Ramos (cell line): ENCODE measurements around the gene SPACA4.
"Not testable (repeated sequence)": the region's sequence is repeated elsewhere in the genome, so short reads cannot be mapped to it uniquely, and the experiment has no call there.

ENCODE experiments used
- in situ Hi-C: fragments of 300-500 bp; cut with MboI; formaldehyde crosslinking; loops from one replicate; pipeline ENCODE4 v1.14.3; 2022; ENCODE audit warnings: low sequenced_read_pairs; ENCODE audit not compliant: unreplicated experiment

Gene SPACA4, protein sequence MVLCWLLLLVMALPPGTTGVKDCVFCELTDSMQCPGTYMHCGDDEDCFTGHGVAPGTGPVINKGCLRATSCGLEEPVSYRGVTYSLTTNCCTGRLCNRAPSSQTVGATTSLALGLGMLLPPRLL

DNA sequence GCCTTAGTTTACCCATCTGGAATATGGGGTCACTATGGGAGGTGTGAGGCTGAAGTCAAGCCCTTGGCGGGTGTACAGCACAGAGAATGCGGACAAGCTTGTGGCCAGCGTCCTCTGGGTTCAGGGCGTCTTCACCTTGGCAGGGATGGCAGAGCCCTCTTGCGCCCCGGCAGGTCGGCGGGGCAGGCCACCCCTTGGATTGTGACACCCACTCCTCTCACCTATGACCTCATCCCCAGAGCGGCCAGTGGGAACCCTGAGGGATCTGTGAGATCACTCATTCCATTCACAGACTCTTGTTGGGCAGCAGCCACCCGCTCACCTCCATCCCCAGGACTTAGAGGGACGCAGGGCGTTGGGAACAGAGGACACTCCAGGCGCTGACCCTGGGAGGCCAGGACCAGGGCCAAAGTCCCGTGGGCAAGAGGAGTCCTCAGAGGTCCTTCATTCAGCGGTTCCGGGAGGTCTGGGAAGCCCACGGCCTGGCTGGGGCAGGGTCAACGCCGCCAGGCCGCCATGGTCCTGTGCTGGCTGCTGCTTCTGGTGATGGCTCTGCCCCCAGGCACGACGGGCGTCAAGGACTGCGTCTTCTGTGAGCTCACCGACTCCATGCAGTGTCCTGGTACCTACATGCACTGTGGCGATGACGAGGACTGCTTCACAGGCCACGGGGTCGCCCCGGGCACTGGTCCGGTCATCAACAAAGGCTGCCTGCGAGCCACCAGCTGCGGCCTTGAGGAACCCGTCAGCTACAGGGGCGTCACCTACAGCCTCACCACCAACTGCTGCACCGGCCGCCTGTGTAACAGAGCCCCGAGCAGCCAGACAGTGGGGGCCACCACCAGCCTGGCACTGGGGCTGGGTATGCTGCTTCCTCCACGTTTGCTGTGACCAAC lies at the start of gene SPACA4:
SPACA4 (plus strand) TSS at position 280 of the 896 bp plus-strand sequence; CDS start at position 517, 237 bp downstream.
- in situ Hi-C loops = no loop called here

DNA sequence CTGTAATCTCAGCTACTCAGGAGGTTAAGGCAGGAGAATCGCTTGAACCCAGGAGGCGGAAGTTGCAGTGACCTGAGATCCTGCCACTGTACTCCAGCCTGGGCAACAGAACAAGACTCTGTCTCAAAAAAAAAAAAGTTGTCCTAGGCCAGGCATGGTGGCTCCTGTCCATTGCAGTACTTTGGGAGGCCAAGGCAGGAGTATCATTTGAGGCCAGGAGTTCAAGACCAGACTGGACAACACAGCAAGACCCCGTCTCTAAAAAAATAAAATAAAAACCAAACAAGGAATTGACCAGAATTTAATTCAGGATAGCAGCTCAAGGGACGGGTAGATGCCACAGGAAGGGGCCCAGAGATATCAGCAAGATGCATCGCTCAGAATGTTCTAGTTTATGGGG lies 49.7 kb upstream of the SPACA4 start:
- in situ Hi-C loops = no loop called here

DNA sequence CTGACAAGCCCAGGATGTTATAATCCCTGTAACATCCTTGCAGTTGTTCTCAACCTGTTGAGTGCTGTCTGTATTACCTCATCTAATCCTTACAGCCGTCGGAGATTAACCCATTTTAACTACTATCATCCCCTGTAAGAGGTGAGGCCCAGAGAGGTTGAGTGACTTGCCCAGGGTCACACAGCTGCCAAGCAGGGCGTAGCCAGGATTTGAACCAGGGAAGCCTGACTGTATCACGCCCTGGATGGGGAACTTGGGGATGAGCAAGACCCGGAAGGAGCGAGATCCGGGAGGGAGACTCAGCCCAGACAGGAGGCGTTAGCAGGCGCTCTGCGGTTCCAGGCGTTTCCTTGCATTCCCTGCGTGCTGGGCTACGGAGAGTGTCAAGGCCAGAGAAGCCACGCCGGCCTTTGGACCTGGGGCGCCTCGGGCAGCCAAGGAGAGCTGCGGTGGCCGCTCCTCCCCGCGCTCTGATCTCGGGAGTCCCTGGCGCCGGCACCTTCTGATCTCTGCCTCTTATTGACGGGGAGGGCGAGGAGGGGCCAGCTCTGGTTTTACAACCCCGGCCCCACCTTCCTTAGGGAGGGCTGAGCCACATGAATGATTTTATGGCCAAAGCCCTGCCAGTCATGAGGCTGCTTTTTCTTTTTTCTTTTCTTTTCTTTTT lies 48.4 kb upstream of the SPACA4 start:
- in situ Hi-C loops = no loop called here

DNA sequence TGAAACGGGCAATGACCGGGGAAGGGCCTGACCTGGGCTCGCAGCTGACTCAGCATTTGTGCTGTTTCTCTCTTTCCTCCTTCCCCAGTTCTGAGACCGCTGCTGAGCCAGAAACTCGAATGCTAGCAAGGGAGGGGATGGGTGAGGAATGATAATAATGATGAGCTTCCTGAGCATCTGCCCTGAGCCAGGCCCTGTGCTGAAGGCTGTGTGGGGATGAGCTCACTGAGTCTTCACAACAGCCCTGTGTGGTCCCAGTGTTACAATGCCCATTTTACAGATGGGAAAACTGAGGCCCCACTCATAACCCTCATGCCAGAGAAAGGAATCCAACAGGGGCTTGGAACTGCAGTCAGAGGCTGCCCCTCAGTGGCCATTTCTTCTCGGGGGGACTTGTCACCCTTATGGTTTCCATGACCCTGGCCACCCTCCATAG lies 46.4 kb upstream of the SPACA4 start:
- in situ Hi-C loops = no loop called here

DNA sequence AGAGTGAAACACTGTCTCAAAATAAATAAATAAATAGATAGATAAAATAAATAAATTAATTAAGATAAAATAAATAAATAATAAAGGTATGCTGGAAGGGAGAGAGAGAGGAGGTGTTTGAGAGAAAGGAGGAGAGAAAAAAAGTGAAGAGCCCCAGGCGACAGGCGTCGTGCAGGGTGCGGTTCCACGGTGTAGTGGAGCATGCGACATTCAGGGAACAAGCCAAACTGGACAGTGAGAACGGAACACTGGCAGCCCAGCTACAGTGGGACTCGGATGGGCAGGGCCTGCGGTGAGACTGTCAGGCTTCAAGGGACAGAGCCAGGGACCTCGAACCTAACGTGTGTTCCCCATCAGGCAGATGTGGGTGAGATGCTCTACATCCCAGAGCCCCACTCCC lies 45.1 kb upstream of the SPACA4 start:
- in situ Hi-C loops = no loop called here

DNA sequence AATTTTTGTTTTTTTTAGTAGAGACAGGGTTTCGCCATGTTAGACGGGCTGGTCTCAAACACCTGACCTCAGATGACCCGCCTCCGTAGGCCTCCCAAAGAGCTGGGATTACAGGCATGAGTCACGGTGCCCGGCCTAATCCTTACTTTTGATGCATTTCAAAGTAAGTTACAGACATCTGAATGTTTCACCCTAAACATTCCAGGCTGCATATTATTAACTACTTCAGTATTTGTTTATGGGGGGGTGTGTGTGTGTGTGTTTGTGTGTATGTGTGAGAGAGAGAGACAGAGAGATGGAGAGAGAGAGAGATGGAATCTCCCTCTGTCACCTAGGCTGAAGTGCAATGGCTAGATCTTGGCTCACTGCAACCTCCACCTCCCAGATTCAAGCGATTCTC lies 41.5 kb upstream of the SPACA4 start:
- in situ Hi-C loops = no loop called here

DNA sequence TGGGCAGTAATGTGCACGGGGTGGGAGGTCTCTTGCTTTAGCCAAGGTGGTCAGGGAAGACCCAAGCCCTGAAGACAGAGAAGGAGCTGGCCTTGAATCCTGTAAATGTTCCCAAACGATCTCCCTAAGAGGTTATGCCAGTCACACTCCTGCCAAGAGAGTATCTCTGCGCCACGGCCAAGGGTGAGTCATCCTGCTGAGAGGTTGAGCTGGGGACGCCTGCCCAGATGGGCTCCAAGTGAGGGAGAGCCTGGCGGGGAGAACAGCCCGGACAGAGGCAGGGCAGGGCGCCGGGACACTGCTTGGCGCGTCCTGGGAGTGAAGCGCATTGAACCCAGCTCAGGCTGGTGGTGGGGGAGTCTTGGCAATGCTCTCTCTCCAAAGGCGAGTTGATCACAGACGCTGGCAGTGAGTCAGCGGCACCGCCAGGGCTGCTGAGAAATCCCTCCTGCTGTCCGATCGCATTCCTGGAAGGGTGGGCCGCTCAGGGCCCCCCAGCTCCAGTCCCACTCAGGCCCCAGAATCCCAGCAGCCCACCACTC lies 38.1 kb upstream of the SPACA4 start:
- in situ Hi-C loops = no loop called here

DNA sequence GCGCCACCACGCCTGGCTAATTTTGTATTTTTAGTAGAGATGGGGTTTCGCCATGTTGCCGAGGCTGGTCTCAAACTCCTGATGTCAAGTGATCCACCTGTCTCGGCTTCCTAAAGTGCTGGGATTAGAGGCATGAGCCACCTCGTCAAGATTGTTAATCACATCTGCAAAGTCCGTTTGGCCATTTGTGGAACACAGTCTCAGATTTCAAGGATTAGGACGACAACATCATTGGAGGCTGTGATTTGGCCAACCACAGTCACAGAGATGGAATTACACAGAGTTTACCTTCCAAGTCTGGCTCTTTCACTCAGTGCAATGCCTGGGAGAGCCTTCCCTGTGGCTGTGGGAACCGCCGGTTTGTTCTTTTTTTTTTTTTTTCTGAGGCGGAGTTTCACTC lies 36.7 kb upstream of the SPACA4 start:
- in situ Hi-C loops = no loop called here

DNA sequence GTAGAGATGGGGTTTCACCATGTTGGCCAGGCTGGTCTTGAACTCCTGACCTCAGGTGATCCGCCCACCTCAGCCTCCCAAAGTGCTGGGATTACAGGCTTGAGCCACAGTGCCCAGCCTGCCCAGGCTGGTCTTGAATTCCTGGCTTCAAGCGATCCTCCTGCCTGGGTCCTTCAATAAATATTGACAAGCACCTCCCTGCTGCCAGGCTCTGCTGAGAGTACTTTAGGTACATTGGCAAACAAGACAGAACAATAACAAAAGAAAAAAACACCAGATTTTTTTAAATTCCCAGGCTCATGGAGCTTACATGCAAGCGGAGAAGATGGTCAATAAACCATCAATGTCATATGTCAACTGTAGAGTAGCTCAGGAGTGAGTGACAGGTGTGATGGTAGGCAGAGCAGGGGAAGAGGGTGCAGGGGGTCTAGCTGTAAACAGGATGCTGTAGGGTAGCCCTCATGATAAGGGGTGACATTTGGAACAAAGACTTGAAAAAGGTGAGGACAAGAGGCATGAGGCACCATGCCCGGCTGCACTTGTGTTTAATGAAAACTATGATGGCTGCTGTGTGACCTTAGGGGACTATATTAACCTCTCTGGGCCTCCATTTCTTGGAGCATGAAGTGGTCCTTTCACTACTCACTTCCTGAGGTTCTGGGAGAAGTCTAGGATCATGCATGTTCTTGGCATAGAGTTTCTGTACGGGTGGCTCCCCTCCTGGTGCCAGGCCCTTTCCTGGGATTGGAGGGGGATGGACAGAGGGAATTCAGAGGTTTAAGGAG lies 35.0 kb upstream of the SPACA4 start:
- in situ Hi-C loops = no loop called here

DNA sequence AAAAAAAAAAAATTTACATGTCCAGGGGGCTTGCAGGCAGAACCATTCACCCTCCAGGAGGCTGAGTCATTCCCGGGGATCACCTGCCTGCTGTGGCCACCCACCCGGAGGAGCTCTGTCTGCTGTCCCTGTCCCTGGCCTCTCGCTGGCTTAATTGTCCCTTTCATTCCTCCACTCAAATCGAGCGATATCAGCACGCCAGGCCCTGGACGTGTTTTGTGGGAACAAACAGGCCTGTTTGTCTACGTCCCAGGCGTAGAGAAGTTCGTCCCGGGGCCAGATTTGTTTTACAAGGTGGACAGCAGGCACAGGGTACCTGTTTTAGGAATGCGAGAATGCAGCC lies 33.4 kb upstream of the SPACA4 start:
- in situ Hi-C loops = no loop called here

DNA sequence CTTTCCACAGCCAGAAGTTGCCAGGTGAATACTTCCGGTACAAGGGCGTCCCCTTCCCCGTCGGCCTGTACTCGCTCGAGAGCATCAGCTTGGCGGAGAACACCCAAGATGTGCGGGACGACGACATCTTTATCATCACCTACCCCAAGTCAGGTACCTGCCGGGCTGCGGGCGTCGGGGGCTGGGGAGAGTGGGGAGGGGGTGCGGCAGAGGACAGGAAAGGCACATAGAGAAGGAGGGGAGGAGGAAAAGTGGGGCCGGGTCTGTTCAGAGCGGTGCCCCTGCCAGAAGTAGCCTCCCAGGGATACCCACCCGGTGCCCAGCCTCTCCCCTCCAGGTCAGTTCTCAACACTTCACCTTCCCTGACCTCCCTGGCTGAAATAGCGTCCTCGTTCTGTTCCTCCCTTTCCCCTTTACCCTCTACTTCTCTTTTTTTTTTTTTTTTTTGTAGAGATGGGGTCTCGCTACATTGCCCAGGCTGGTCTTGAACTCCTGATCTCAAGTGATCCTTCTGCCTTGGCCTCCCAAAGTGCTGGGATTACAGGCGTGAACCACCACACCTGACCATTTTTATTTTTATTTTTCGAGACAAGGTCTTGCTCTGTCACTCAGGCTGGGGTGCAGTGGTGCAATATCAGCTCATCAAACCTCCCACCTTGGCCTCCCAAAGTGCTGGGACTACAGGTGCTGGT lies 30.5 kb upstream of the SPACA4 start:
- in situ Hi-C loops = no loop called here

DNA sequence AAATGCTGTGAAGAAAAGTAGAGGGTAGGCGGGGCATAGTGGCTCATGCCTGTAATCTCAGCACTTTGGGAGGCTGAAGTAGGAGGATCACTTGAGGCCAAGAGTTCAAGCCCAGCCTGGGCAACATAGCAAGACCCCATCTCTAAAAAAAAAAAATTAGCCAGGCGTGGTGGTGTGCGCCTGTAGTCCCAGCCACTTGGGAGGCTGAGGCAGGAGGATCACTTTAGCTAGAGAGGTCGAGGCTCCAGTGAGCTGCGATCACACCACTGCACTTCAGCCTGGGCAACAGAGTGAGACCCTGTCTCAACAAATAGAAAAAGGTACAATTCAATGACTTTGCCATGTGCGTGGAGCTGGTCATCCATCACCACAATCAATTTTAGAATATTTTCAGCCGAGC lies 28.6 kb upstream of the SPACA4 start:
- in situ Hi-C loops = not testable (repeated sequence)

DNA sequence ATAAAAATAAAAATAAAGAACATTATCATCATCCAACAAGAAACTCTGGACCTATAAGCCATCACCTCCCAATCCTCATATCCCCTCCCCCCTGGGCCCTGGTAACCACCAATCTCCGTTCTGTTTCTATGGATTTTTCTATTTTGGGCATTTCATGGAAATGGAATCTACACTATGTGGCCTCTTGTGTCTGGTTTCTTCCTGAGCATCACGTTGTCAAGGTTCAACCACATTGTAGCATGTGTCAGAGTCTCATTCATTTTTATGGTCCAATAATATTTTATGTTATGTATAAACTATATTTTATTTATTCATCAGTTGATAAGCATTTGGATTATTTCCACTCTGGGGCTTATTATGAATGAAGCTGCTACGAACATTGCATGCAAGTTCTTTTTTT lies 27.7 kb upstream of the SPACA4 start:
- in situ Hi-C loops = no loop called here

DNA sequence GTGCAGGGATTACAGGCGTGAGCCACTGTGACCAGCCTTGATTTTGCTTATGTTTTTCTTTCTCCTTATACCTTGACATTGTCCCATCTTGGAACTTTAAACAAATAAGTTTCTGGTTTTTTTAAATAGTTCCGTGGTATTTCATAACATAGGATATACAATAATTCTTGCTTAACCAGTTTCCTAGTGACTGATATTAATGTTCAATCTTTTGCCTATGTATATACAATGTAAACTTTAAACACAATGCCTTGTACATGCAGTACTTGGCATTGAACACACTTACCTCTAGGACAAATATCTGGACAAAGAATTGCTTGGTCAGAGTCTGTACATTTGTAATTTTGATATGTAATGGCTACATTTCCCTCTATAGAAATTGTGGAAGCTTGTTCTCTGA lies 24.4 kb upstream of the SPACA4 start:
- in situ Hi-C loops = loop anchor here (10.0 kb wide), 1 partner anchor 267 kb away; no protein-coding TSS in a partner anchor

DNA sequence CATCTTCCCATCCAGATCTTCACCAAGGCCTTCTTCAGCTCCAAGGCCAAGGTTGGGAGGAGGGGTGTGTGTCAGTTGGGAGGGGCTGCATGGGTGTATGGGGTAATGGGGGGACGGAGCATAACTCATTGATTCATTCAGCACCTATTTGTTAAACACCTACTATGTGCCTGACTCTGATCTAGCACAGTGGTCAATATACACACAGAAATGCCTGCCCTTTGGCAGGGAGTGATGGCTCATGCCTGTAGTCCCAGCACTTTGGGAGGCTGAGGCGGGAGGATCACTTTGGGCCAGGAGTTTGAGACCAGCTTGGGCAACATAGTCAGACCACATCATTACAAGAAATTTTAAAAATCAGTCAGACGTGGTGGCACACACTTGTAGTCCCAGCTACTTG lies 19.2 kb upstream of the SPACA4 start:
- in situ Hi-C loops = loop anchor here (5.0 to 10.0 kb wide), 2 partner anchors 80 to 273 kb away; no protein-coding TSS in a partner anchor

DNA sequence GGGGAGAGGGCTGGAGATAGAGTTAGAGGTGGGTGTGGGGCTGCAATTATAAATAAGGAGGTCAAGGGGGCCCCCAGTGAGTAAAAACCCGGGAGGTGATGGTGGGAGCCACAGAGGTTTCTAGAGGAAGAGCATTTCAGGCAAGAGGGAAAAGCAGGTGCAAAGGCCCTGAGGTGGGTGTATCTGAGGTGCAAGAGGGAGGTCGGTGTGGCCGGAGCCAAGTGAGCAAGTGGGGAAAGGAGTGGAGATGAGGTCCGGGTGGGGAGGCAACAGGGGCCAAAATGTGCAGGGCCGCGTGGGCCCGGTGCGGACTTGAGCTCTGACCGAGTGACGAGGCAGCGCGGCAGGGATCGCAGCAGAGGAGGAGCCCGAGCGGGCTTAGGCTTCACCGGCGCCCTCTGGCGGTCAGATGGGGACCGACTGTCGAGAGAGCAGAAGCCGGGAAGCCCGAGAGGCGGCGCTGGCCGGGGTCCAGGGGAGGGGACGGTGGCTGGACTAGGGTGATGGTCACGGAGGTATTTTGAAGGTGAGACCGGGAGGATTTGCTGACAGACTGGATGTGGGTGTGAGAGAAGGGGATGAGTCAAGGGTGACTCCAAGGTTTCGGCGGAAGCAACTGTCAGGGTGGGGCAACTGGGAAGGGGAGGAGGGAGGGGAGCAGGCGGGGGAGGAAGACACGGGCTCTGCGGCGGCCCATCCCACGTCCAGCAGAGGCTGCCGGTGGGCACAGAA lies 17.7 kb upstream of the SPACA4 start:
- in situ Hi-C loops = loop anchor here (5.0 to 10.0 kb wide), 2 partner anchors 82 to 274 kb away; no protein-coding TSS in a partner anchor

DNA sequence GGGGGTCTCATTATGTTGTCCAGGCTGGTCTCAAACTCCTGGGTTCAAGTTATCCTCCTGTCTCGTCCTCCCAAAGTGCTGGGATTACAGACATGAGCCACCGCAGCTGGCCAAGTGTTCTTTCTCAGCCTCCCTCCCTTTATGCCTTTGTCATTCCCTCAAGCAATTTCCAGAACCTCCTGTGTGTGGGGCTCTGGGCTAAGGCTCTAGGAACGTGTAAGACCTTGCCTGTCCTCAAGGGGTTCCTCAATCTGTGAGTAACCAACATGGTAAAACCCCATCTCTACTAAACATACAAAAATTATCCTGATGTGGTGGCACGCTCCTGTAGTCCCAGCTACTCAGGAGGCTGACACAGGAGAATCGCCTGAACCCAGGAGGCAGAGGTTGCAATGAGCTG lies 15.5 kb upstream of the SPACA4 start:
- in situ Hi-C loops = no loop called here

DNA sequence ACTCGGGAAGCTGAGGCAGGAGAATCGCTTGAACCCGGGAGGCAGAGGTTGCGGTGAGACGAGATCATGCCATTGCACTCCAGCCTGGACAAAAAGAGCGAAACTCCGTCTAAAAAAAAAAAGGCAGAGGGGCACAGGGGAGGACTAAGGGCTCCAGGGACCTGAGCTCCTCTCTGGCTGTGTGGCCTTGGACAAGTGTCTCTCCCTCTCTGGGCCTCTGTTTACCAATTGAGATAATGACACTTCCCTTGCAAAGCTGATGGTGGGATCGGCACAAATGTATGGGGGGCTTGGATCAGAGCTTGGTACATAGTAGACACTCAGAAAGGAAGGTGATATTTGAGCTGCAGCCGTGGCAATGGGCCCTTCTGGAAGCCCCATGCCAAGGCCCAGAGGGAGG lies 11.4 kb upstream of the SPACA4 start:
- in situ Hi-C loops = no loop called here

DNA sequence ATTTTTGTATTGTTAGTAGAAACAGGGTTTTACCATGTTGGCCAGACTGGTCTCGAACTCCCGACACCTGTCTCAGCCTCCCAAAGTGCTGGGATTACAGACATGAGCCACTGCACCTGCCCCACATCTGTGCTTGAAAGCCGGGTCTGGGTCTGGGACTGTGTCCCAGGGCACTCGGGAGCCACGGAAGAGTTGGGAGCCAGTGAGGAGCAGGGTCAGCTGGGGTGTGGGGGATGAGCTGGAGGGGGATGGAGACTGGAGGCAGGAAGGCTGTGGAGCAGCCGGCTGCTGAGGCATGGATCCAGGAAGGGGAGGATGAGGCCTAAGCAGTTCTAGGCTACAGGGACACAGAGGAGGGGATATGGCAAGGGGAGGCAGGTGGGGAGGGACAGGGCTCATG lies 10.7 kb upstream of the SPACA4 start:
- in situ Hi-C loops = no loop called here
